Spinal cord (tissue), 10 donors: ENCODE data around the gene FNDC4. TPM values are rescaled to one million over a fixed set of nuclear protein-coding genes. Genes with fewer than 3 reads are reported as not detected.
"Not testable (repeated sequence)": the region's sequence is repeated elsewhere in the genome, so short reads cannot be mapped to it uniquely, and the experiment has no call there.

Source experiments
- DNase-seq, 6 donors: peaks; one replicate each; pipeline versions ENCODE4 v3.0.0 to v3.0.0-alpha.2; 2013 to 2015; ENCODE audit warnings: low spot score in 6 of 6, low read depth in 4 of 6
- H3K27ac ChIP-seq: one replicate; pipeline ENCODE4 v1.5.1; 2013; ENCODE audit warnings: low read depth, low read length, control low read depth
- H3K27me3 ChIP-seq: one replicate; pipeline ENCODE4 v1.6.1; 2013; ENCODE audit warnings: low read length; ENCODE audit not compliant: control insufficient read depth, insufficient read depth
- H3K36me3 ChIP-seq: one replicate; pipeline ENCODE4 v1.6.1; 2013; ENCODE audit warnings: low read length; ENCODE audit not compliant: control insufficient read depth, insufficient read depth
- H3K4me1 ChIP-seq: one replicate; pipeline ENCODE4 v1.6.1; 2013; ENCODE audit warnings: low read length; ENCODE audit not compliant: control insufficient read depth, insufficient read depth
- H3K4me3 ChIP-seq: one replicate; pipeline ENCODE4 v1.5.1; 2013; ENCODE audit warnings: low read depth, low read length, control low read depth
- H3K9me3 ChIP-seq: one replicate; pipeline ENCODE4 v1.6.1; 2013; ENCODE audit warnings: low read length; ENCODE audit not compliant: control insufficient read depth, insufficient read depth
- WGBS: methylation state at CpG from one replicate; pipeline ENCODE4 v1.1.5; 2013; ENCODE audit warnings: missing lambda C conversion rate; ENCODE audit not compliant: insufficient coverage; 5-methylcytosine and 5-hydroxymethylcytosine counted together
- long read RNA-seq, 4 donors: transcript quantifications; one replicate each; lab custom pipeline, GENCODE V29; 2026
- polyA plus RNA-seq, 2 donors: library from polyadenylated mRNA; unstranded; fragments of 120-200 nt; gene quantifications; one replicate each; pipeline ENCODE4 v1.2.1, GENCODE V29; 2013; ENCODE audit not compliant: insufficient read length in 2 of 2
- total RNA-seq, 2 donors: library from RNA; depleted of rRNA in 1 of 2; stranded (reverse); fragments of 120-200 nt in 1 of 2; fragments of >200 nt in 1 of 2; gene quantifications; one replicate each; pipeline versions ENCODE4 v1.2.3 to v1.2.4, GENCODE V29; 2013 to 2014
- donor health status: healthy.

Gene FNDC4, protein sequence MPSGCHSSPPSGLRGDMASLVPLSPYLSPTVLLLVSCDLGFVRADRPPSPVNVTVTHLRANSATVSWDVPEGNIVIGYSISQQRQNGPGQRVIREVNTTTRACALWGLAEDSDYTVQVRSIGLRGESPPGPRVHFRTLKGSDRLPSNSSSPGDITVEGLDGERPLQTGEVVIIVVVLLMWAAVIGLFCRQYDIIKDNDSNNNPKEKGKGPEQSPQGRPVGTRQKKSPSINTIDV
- total RNA-seq (10 to 100 TPM; 42.5 to 50.8 TPM), polyA plus RNA-seq (100 to 1,000 TPM; 134 to 137 TPM)
- long read RNA-seq, donor 1, transcript FNDC4-201 (7 exons, 1,657 nt), result major isoform, 80 of 130 reads
- long read RNA-seq, donor 1, partial matches to known transcripts, result 45 of 130 reads
- long read RNA-seq, donor 1, other reads (novel, unspliced or antisense), result 5 of 130 reads
- long read RNA-seq, donor 2, transcript FNDC4-201 (7 exons, 1,657 nt), result major isoform, 27 of 42 reads
- long read RNA-seq, donor 2, partial matches to known transcripts, result 15 of 42 reads
- long read RNA-seq, donor 2, other reads (novel, unspliced or antisense), result 0 of 42 reads
- long read RNA-seq, donor 3, transcript FNDC4-201 (7 exons, 1,657 nt), result major isoform, 23 of 58 reads
- long read RNA-seq, donor 3, partial matches to known transcripts, result 35 of 58 reads
- long read RNA-seq, donor 3, other reads (novel, unspliced or antisense), result 0 of 58 reads
- long read RNA-seq, donor 4, transcript FNDC4-201 (7 exons, 1,657 nt), result major isoform, 9 of 14 reads
- long read RNA-seq, donor 4, partial matches to known transcripts, result 5 of 14 reads
- long read RNA-seq, donor 4, other reads (novel, unspliced or antisense), result 0 of 14 reads

DNA sequence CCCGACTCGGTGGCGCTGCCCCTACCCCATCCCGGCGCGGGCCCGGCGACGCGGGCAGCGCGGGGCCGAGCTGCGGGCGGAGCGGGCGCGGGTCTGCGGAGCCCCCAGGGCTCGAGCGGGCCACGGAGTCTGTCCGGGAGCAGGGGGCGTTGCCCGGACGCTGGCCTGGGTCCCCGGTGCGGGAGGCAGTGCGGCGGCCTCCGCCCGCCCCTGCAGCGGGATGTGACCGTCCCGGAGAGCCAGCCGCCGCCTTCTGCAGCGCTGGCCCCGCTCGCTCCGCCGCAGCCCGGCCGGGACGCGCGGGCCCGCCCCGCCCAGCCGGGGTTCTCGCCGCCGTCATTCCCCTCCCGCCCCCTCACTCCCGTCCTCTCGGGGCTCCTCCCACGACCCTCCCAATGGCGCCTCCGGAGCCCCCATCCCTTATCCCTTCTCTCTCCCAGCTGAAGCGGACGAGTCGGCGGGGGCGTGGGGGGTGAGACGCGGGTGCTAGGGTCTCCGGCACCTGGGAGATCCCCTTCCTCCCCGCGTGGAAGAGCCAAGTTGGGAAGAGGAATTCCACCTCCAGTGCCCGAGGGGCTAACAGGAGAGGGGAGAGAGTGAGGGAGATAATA is at the start of gene FNDC4:
Gene FNDC4, minus strand, starts transcription at position 257 of the 611 bp plus-strand sequence. CDS start 521 bp downstream, outside the sequence.
- Histone ChIP-seq H3K27ac (peak within 1 kb of the TSS; percentile 57), H3K9me3 (no peaks in the 10 kb centered on the region), H3K36me3 (peaks cover 18% of the 10 kb centered on the region), H3K4me3 (peak within 1 kb of the TSS; percentile 77), H3K4me1 (peaks cover 15% of the 10 kb centered on the region), H3K27me3 (peaks cover 2% of the 10 kb centered on the region)
- peak in 3 of 6 donors; percentile 24 to 86 (median 82) for DNase-seq
- 0% methylated on average over 49 of the region's 70 CpGs for WGBS

DNA sequence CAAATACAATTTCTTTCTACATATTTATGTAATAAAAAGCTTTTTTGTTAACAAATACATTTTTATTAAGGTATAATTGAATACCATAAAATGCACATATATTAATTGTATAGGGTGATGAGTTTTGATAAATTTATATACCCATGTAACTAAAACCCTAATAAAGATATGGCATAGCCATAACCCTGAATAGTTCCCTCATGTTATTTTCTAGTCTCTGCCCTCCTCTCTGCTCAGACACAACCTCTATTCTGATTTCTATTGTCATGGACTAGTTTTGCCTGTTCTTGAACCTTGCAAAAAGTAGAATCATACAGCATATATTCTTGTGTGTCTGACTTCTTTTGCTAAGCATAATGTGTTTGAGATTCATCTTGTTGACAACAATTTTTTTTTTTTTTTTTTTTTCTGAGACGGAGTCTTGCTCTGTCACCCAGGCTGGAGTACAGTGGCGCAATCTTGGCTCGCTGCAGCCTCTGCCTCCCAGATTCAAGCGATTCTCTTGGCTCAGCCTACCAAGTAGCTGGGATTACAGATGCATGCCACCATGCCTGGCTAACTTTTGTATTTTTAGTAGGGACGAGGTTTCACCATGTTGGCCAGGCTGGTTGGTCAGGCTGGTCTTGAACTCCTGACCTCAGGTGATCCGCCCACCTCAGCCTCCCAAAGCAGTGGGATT is 49.3 kb upstream of the FNDC4 start:
- Histone ChIP-seq H3K27ac (no peak overlapping the region), H3K4me3 (no peak overlapping the region), H3K9me3 (no peaks in the 10 kb centered on the region), H3K4me1 (no peaks in the 10 kb centered on the region), H3K36me3 (no peaks in the 10 kb centered on the region), H3K27me3 (no peaks in the 10 kb centered on the region)
- 92% methylated on average over 6 of the region's 6 CpGs for WGBS
- no peak for DNase-seq

- H3K36me3 ChIP-seq, H3K27me3 ChIP-seq, H3K9me3 ChIP-seq, H3K27ac ChIP-seq, H3K4me3 ChIP-seq, DNase-seq, H3K4me1 ChIP-seq: not testable (repeated sequence)
- WGBS, result 100% methylated on average over 1 of the region's 35 CpGs
These were observed 44.6 kb upstream of the FNDC4 start for GRCh38 chr2:27539649-27540048.

- not testable (repeated sequence) for H3K27ac ChIP-seq, H3K4me1 ChIP-seq, H3K36me3 ChIP-seq, DNase-seq, H3K4me3 ChIP-seq, H3K27me3 ChIP-seq, H3K9me3 ChIP-seq
- no CpG with 5 or more reads among the region's 6 CpGs for WGBS
These were observed 43.9 kb upstream of the FNDC4 start for GRCh38 chr2:27538839-27539450.

GRCh38 chr2:27537287-27537686 is 42.3 kb upstream of the FNDC4 start:
- H3K27me3 ChIP-seq, result peaks cover 2% of the 10 kb centered on the region
- H3K4me3 ChIP-seq, result no peak overlapping the region
- no peak for DNase-seq
- no peaks in the 10 kb centered on the region for H3K9me3 ChIP-seq
- H3K4me1 ChIP-seq, result no peaks in the 10 kb centered on the region
- 94% methylated on average over 2 of the region's 4 CpGs for WGBS
- no peak overlapping the region for H3K27ac ChIP-seq
- no peaks in the 10 kb centered on the region for H3K36me3 ChIP-seq

DNA sequence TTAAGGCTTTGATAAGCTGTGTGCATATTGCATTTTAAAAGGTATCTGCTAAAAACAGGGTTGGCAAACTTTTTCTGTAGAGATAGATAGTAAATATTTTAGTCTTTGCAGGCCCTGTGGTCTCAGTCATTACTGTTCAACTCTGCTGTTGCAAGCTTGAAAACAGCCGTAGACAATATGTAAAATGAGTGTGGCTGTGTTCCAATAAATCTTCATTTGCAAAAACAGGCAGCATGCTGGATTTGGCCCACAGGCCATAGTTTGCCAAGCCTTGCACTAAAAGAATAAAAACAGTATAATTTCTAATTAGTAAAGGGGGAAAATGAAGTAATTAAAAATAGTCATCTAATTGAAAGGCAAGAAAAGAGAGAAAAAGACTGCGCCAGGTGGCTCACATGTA is 37.0 kb upstream of the FNDC4 start:
- Histone ChIP-seq H3K9me3 (no peaks in the 10 kb centered on the region), H3K4me1 (no peaks in the 10 kb centered on the region), H3K27ac (no peak overlapping the region), H3K27me3 (peaks cover 2% of the 10 kb centered on the region), H3K4me3 (no peak overlapping the region), H3K36me3 (no peaks in the 10 kb centered on the region)
- DNase-seq, result peak in 2 of 6 donors; percentile 9 to 62
- 83% methylated on average over 2 of the region's 2 CpGs for WGBS

GRCh38 chr2:27527182-27527581 is 32.2 kb upstream of the FNDC4 start:
- H3K4me3 ChIP-seq, result no peak overlapping the region
- no peaks in the 10 kb centered on the region for H3K36me3 ChIP-seq
- no peaks in the 10 kb centered on the region for H3K4me1 ChIP-seq
- H3K9me3 ChIP-seq, result no peaks in the 10 kb centered on the region
- DNase-seq, result no peak
- no peak overlapping the region for H3K27ac ChIP-seq
- WGBS, result 70% methylated on average over 2 of the region's 3 CpGs
- H3K27me3 ChIP-seq, result no peaks in the 10 kb centered on the region

DNA sequence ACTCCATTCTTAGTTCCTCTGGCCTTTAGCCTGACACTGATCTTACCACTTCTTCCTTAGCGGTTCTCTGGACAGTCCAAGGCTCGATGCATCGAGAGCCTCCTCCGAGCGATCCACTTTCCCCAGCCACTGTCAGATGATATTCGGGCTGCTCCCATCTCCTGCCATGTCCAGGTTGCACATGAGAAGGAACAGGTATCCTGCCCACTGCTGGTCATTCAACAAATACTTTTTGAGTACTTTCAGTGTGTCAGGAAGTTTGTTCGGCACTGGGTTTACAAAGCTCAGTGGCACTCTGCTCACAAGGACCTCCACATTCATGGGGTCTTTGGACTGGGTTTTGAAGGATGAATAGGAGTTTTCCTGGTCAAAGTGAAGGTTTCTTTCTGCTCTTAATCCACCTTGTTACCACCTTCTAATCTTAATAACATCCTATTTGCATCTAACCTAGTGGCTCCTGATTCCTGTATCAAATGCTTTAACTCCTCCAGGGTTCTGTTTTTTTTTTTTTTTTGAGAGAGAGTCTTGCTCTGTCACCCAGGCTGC is 27.5 kb upstream of the FNDC4 start:
- no peaks in the 10 kb centered on the region for H3K4me1 ChIP-seq

More for the DNA sequence above, 27.5 kb upstream of the FNDC4 start:
- H3K27ac ChIP-seq, result no peak overlapping the region
- H3K36me3 ChIP-seq, result no peaks in the 10 kb centered on the region
- H3K27me3 ChIP-seq, result no peaks in the 10 kb centered on the region
- no peak for DNase-seq
- no peaks in the 10 kb centered on the region for H3K9me3 ChIP-seq
- H3K4me3 ChIP-seq, result no peak overlapping the region
- whole genome bisulfite sequencing, result 94% methylated on average over 6 of the region's 7 CpGs
